Keratinocyte (primary cell): ENCODE data around the gene TBC1D8.

Experiments used
- EZH2 ChIP-seq: IDR thresholded peaks from one replicate; pipeline ENCODE4 v1.6.1; 2012; ENCODE audit warnings: inconsistent platforms, mild to moderate bottlenecking, low read length, moderate library complexity
- TF ChIP-seq, protein P1 (sequence below), 3 experiments: IDR thresholded peaks in 1 of 3; conservative IDR thresholded peaks in 1 of 3; optimal IDR thresholded peaks in 1 of 3; 2 replicates in 2 of 3; 3 replicates in 1 of 3; pipeline versions ENCODE3 to v1.5.1; 2011; ENCODE audit warnings: low read length in 3 of 3, mild to moderate bottlenecking in 3 of 3, moderate library complexity in 2 of 3, control low read depth in 1 of 3, inconsistent platforms in 1 of 3; ENCODE audit not compliant: insufficient read depth in 2 of 3; ENCODE audit errors: extremely low read depth in 1 of 3

DNA sequence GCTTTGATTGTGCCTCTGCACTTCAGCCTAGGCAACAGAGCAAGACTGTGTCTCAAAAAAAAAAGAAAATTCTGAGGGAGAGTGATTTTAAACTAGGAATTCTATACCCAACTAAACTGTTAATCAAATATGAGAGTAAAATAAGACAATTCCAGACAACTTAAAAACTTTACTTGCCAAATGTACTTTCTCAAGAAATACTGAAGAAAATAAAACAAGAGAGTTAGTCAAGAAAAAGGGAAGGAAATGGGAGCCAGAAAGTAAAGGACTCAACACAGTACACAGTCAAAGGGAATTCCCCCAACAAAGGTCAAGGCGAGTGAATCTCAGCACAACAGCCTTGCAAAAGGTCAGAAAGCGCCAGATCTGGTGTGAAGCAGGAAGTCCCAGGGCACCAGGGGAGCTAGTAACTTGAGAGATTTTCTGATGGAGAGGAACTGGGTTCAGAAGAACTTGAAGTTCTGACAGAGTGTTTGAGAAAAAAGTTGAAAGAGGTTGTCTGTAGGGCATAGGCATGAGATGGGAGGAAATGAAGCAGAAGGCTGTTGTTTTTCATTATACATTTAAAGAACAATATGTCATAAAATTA, 22.6 kb upstream of the TBC1D8 start:
- TF ChIP-seq, protein P1, sequence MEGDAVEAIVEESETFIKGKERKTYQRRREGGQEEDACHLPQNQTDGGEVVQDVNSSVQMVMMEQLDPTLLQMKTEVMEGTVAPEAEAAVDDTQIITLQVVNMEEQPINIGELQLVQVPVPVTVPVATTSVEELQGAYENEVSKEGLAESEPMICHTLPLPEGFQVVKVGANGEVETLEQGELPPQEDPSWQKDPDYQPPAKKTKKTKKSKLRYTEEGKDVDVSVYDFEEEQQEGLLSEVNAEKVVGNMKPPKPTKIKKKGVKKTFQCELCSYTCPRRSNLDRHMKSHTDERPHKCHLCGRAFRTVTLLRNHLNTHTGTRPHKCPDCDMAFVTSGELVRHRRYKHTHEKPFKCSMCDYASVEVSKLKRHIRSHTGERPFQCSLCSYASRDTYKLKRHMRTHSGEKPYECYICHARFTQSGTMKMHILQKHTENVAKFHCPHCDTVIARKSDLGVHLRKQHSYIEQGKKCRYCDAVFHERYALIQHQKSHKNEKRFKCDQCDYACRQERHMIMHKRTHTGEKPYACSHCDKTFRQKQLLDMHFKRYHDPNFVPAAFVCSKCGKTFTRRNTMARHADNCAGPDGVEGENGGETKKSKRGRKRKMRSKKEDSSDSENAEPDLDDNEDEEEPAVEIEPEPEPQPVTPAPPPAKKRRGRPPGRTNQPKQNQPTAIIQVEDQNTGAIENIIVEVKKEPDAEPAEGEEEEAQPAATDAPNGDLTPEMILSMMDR (optimal IDR thresholded peaks at IDR 0.05 in 1 of 3, IDR thresholded peaks at IDR 0.05 in 1 of 3, conservative IDR thresholded peaks at IDR 0.05 in 1 of 3; ENCODE audit: extremely low read depth in 1 of 3, insufficient read depth in 2 of 3, low read length in 3 of 3): no peak
- no peak for TF ChIP-seq EZH2
